Measurements from ENCODE around the gene PLCD1.

The PLCD1 gene

DNA sequence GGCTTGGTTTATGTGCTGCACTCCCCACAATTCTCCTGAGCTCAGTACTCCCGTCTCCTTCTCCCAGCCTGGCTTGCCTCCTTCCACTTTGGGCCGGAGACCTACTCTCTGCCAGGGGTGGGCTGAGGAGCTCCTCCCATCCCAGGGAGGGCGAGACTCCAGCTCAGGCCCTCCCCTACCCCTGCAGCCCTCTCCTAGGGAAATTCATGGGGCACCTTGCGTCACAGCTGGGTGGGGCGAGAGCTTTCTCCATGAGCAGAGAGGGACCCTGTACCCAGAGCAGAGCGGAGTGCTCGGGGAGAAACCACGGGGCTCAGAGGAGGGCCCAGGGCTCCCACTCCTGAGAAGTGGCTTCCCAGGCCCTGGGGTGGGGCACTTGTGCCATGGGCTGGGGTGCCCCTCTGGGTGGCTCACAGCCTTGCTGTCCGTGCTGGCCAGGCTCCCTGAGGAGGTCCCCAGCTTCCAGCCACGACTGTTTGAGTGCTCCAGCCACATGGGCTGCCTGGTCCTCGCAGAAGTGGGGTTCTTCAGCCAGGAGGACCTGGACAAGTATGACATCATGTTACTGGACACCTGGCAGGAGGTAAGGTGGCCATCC, 25.5 kb downstream of the PLCD1 start:
- no peak overlapping the region for H3K4me3 ChIP-seq (ENCODE audit: low read depth in 1 of 2, low read length in 2 of 2)
- no peaks in the 10 kb centered on the region for H3K27me3 ChIP-seq (ENCODE audit: low read depth, low read length)
- peaks cover 6 to 53% of the 10 kb centered on the region in 2 donors for H3K36me3 ChIP-seq (ENCODE audit: control insufficient read depth in 1 of 2, insufficient read depth in 2 of 2, low read length in 2 of 2)
- no peaks in the 10 kb centered on the region for H3K9me3 ChIP-seq (ENCODE audit: control insufficient read depth in 1 of 2, low read length in 2 of 2)
- H3K27ac ChIP-seq (ENCODE audit: low read length): no peak overlapping the region
- peaks cover 0 to 21% of the 10 kb centered on the region in 2 donors for H3K4me1 ChIP-seq (ENCODE audit: control insufficient read depth in 1 of 2, insufficient read depth in 2 of 2, low read length in 2 of 2)

DNA sequence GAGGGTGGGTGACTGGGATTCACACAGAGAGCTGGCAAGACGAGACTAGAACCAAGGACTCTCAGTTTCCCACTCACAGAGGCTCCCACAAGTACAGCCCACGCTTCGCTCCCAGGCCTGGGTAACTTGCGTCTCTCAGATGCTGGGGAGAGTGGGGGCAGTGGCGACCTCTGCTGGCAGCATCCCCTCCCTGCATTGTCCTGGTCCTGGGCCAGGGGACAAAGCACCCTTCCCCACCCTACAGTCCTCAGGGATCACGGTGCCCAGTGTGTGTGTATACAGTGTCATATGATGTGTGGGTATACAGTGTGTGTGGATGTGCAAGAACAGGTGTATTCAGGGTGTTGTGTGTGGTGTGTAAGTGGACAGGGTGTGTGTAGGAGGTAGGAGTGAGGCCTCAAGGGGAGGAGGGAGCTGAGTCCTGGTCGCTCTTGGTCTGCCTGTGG, 26.0 kb downstream of the PLCD1 start:
- peaks cover 3 to 24% of the 10 kb centered on the region in 2 donors for H3K4me1 ChIP-seq (ENCODE audit: control insufficient read depth in 1 of 2, insufficient read depth in 2 of 2, low read length in 2 of 2)
- no peak overlapping the region for H3K4me3 ChIP-seq (ENCODE audit: low read depth in 1 of 2, low read length in 2 of 2)
- H3K27ac ChIP-seq (ENCODE audit: low read length): no peak overlapping the region
- no peaks in the 10 kb centered on the region for H3K27me3 ChIP-seq (ENCODE audit: low read depth, low read length)
- peaks cover 6 to 49% of the 10 kb centered on the region in 2 donors for H3K36me3 ChIP-seq (ENCODE audit: control insufficient read depth in 1 of 2, insufficient read depth in 2 of 2, low read length in 2 of 2)
- H3K9me3 ChIP-seq (ENCODE audit: control insufficient read depth in 1 of 2, low read length in 2 of 2): no peaks in the 10 kb centered on the region

DNA sequence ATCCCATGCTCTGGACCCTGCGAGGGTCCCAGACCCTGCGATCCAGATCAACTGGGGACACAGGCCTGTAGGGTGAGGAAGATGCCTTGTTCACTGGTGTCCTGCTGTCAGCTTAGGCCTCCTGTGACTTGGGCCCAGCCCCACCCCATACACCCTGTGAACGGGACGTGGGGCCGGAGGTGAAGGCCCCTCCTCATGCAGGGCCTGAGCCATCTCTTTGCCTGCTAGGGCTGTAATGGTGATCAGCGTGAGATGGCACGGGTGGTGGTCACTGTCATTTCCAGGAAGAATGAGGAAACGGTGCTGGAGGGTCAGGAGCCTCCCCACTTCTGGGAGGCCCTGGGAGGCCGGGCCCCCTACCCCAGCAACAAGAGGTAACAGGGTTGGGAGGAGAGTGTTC, 26.5 kb downstream of the PLCD1 start:
- peaks cover 7 to 29% of the 10 kb centered on the region in 2 donors for H3K4me1 ChIP-seq (ENCODE audit: control insufficient read depth in 1 of 2, insufficient read depth in 2 of 2, low read length in 2 of 2)
- no peak overlapping the region for H3K27ac ChIP-seq (ENCODE audit: low read length)
- peaks cover 6 to 44% of the 10 kb centered on the region in 2 donors for H3K36me3 ChIP-seq (ENCODE audit: control insufficient read depth in 1 of 2, insufficient read depth in 2 of 2, low read length in 2 of 2)
- no peaks in the 10 kb centered on the region for H3K9me3 ChIP-seq (ENCODE audit: control insufficient read depth in 1 of 2, low read length in 2 of 2)
- no peaks in the 10 kb centered on the region for H3K27me3 ChIP-seq (ENCODE audit: low read depth, low read length)
- H3K4me3 ChIP-seq (ENCODE audit: low read depth in 1 of 2, low read length in 2 of 2): no peak overlapping the region

DNA sequence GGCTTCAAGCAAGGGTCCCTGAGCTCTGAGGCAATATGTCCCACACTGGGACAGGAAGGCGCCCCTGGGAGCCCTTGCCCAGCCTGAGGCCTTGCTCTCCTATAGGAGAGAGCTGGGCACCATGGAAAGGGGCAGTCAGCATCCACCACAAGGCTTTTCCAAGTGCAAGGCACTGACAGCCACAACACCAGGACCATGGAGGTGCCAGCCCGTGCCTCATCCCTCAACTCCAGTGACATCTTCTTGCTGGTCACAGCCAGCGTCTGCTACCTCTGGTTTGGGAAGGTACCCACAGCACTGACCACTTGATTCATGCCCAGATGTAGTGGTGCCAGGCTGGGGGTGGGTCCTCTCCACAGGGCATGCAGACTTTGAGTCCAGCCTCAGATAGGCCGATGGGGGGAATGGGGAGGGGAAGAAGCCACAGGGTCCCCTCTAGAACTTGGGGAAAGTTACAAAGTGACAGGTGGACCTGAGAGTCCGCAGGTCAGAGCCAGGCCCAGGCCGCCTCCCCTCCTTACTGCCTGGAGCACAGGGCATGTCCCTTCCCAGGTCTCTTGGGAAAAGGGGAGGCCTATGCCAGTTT, 27.1 kb downstream of the PLCD1 start:
- H3K36me3 ChIP-seq (ENCODE audit: control insufficient read depth in 1 of 2, insufficient read depth in 2 of 2, low read length in 2 of 2): peaks cover 6 to 38% of the 10 kb centered on the region in 2 donors
- H3K27me3 ChIP-seq (ENCODE audit: low read depth, low read length): no peaks in the 10 kb centered on the region
- H3K27ac ChIP-seq (ENCODE audit: low read length): no peak overlapping the region

DNA sequence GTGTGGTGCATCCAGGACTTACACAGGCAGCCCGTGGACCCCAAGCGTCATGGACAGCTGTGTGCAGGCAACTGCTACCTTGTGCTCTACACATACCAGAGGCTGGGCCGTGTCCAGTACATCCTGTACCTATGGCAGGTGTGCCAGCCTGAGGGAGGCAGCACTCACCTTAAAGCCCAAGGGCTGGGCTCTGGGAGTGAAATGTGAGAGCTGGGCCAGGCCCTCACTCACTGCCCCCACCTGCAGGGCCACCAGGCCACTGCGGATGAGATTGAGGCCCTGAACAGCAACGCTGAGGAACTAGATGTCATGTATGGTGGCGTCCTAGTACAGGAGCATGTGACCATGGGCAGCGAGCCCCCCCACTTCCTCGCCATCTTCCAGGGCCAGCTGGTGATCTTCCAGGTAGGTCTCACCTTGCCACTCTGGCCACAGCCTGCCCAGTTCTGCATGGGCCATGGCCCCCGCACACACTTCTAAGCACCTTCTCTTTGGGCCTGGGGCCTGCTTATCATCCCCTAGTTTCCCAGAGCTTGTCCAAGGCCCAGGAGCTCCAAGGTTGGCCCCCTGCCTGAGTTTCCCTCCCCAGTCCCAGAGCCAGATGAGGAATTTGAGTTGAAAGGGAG, 27.9 kb downstream of the PLCD1 start:
- peaks cover 8 to 30% of the 10 kb centered on the region in 2 donors for H3K4me1 ChIP-seq (ENCODE audit: control insufficient read depth in 1 of 2, insufficient read depth in 2 of 2, low read length in 2 of 2)
- no peak overlapping the region for H3K27ac ChIP-seq (ENCODE audit: low read length)
- peaks cover 6 to 30% of the 10 kb centered on the region in 2 donors for H3K36me3 ChIP-seq (ENCODE audit: control insufficient read depth in 1 of 2, insufficient read depth in 2 of 2, low read length in 2 of 2)
- no peaks in the 10 kb centered on the region for H3K9me3 ChIP-seq (ENCODE audit: control insufficient read depth in 1 of 2, low read length in 2 of 2)
- no peaks in the 10 kb centered on the region for H3K27me3 ChIP-seq (ENCODE audit: low read depth, low read length)
- no peak overlapping the region for H3K4me3 ChIP-seq (ENCODE audit: low read depth in 1 of 2, low read length in 2 of 2)

More for the DNA sequence above, 27.1 kb downstream of the PLCD1 start:
- no peaks in the 10 kb centered on the region for H3K9me3 ChIP-seq (ENCODE audit: control insufficient read depth in 1 of 2, low read length in 2 of 2)
- H3K4me3 ChIP-seq (ENCODE audit: low read depth in 1 of 2, low read length in 2 of 2): no peak overlapping the region
- peaks cover 8 to 30% of the 10 kb centered on the region in 2 donors for H3K4me1 ChIP-seq (ENCODE audit: control insufficient read depth in 1 of 2, insufficient read depth in 2 of 2, low read length in 2 of 2)

DNA sequence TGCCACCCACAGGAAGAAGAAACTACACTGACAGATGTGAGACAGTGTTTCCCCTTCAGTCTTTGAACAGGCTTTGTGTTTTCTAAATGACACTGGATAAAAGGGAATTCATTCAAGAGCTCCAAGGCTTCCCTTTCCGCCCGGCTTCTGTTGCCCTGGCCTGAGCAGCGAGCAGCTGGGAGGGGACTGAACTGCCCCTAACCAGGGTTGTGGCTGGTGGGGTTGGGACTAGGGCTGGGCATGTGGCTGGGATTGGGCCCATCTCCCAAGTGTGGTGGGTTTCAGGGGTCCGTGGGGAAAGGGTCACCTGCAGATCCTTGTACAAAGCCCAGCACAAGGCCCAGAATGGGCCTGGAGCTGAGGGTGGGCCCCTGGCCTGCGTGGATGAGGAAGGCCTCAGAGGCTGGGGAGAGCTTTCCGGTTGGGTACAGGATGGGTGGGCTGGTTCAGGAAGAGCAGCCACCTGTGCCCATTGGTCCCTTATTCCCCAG, 28.4 kb downstream of the PLCD1 start:
- Histone ChIP-seq H3K36me3 (ENCODE audit: control insufficient read depth in 1 of 2, insufficient read depth in 2 of 2, low read length in 2 of 2) (peaks cover 6 to 25% of the 10 kb centered on the region in 2 donors), H3K9me3 (ENCODE audit: control insufficient read depth in 1 of 2, low read length in 2 of 2) (no peaks in the 10 kb centered on the region), H3K27ac (ENCODE audit: low read length) (no peak overlapping the region), H3K27me3 (ENCODE audit: low read depth, low read length) (no peaks in the 10 kb centered on the region), H3K4me1 (ENCODE audit: control insufficient read depth in 1 of 2, insufficient read depth in 2 of 2, low read length in 2 of 2) (peaks cover 8 to 30% of the 10 kb centered on the region in 2 donors), H3K4me3 (ENCODE audit: low read depth in 1 of 2, low read length in 2 of 2) (no peak overlapping the region)

DNA sequence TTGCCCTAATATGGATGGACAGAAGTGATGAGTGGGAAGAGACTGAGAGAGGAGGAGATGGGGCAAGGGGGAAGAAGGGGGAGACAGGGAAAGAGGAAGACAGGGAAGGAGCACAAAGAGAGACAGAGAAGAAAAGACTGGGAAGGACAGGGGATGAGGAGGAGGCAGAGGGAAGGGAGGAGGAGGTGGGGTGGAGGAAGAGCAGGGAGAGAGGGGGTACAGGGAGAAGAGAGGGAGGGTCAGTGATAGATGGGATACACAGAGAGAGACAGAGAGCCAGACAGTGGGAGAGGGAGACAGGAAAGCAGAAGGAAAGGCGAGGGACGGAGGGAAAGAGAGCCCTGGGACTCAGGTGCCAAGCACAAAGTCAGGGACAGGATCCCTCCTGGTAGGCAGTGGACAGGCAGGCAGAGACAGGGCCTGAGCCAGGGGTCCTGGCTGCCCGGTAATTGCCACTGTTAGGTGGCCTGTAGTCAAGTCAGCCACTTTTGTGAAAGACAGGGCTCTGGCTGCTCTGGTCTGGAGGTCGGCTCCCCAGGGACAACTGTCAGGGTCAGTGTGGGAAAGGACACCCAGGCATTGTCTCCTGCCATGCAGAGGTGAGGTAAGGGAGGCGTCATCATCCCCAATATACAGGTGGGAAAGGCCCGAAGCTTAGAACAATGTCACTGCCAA, 29.1 kb downstream of the PLCD1 start:
- no peak overlapping the region for H3K27ac ChIP-seq (ENCODE audit: low read length)
- peaks cover 8 to 30% of the 10 kb centered on the region in 2 donors for H3K4me1 ChIP-seq (ENCODE audit: control insufficient read depth in 1 of 2, insufficient read depth in 2 of 2, low read length in 2 of 2)
- H3K36me3 ChIP-seq (ENCODE audit: control insufficient read depth in 1 of 2, insufficient read depth in 2 of 2, low read length in 2 of 2): peaks cover 6 to 18% of the 10 kb centered on the region in 2 donors
- H3K9me3 ChIP-seq (ENCODE audit: control insufficient read depth in 1 of 2, low read length in 2 of 2): no peaks in the 10 kb centered on the region
- H3K4me3 ChIP-seq (ENCODE audit: low read depth in 1 of 2, low read length in 2 of 2): no peak overlapping the region
- H3K27me3 ChIP-seq (ENCODE audit: low read depth, low read length): no peaks in the 10 kb centered on the region

DNA sequence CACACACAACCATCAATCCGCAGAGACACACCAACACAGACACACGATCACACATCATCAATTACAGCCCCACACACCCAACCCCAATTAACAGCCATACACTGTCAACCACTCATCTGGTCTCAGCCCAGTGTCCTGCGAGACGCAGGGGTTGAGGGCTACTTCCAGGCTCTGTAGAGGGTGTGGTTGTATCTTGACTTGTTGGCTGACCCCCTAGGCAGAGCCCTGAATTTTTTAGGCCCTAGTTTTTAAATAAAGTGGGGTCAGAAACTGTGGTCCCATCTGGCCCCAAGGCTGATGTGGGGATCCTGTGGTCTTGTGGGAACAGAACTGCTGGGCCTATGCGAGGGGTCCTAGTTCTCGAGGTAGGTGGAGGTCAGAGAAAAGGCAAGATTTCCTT, 29.6 kb downstream of the PLCD1 start:
- Histone ChIP-seq H3K36me3 (ENCODE audit: control insufficient read depth in 1 of 2, insufficient read depth in 2 of 2, low read length in 2 of 2) (peaks cover 6 to 17% of the 10 kb centered on the region in 2 donors), H3K27me3 (ENCODE audit: low read depth, low read length) (no peaks in the 10 kb centered on the region), H3K4me1 (ENCODE audit: control insufficient read depth in 1 of 2, insufficient read depth in 2 of 2, low read length in 2 of 2) (peaks cover 8 to 27% of the 10 kb centered on the region in 2 donors), H3K27ac (ENCODE audit: low read length) (no peak overlapping the region), H3K4me3 (ENCODE audit: low read depth in 1 of 2, low read length in 2 of 2) (no peak overlapping the region), H3K9me3 (ENCODE audit: control insufficient read depth in 1 of 2, low read length in 2 of 2) (no peaks in the 10 kb centered on the region)

DNA sequence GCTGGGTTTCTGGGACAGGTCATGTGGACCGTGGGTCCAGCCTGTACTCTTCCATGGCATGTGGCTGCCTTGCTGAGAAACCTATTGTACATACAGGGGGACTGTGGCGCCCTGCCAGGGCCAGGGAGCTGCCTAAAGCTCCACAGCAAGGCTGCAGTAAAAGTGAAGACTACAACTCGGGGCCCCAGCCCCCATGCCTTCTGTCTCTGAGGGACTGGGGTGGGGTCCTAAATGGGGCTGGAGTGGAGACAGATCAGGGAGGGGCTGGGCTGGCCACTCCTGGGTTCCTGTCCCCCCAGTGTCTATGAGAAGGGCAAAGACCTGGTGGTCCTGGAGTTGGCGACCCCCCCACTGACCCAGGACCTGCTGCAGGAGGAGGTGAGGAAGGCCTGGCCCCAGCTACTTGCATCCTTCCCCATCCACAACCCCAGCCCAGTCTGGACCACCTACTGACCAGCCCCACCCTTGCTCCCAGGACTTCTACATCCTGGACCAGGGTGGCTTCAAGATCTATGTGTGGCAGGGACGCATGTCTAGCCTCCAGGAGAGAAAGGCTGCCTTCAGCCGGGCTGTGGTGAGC, 31.6 kb downstream of the PLCD1 start:
- Histone ChIP-seq H3K4me3 (ENCODE audit: low read depth in 1 of 2, low read length in 2 of 2) (peak overlapping the region in 1 of 2 donors; percentile 65), H3K27ac (ENCODE audit: low read length) (peak overlapping the region; percentile 90), H3K36me3 (ENCODE audit: control insufficient read depth in 1 of 2, insufficient read depth in 2 of 2, low read length in 2 of 2) (peaks cover 6 to 17% of the 10 kb centered on the region in 2 donors), H3K27me3 (ENCODE audit: low read depth, low read length) (no peaks in the 10 kb centered on the region), H3K9me3 (ENCODE audit: control insufficient read depth in 1 of 2, low read length in 2 of 2) (no peaks in the 10 kb centered on the region), H3K4me1 (ENCODE audit: control insufficient read depth in 1 of 2, insufficient read depth in 2 of 2, low read length in 2 of 2) (peaks cover 13 to 15% of the 10 kb centered on the region in 2 donors)

DNA sequence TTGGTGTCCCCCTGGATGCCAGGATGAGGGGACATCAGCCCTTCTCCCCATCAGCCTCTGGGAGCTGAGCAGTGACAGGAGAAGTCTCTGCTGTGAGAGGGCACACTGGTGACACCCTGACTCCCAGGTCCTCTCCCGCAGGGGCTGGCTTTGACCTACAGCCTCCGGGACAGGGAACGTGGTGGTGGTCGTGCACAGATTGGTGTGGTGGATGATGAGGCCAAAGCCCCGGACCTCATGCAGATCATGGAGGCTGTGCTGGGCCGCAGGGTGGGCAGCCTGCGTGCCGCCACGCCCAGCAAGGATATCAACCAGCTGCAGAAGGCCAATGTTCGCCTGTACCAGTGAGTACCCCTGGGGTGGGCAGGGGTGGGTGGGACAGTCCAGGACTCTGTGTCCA, 32.1 kb downstream of the PLCD1 start:
- Histone ChIP-seq H3K27ac (ENCODE audit: low read length) (no peak overlapping the region), H3K27me3 (ENCODE audit: low read depth, low read length) (no peaks in the 10 kb centered on the region), H3K4me1 (ENCODE audit: control insufficient read depth in 1 of 2, insufficient read depth in 2 of 2, low read length in 2 of 2) (peaks cover 13 to 14% of the 10 kb centered on the region in 2 donors), H3K36me3 (ENCODE audit: control insufficient read depth in 1 of 2, insufficient read depth in 2 of 2, low read length in 2 of 2) (peaks cover 6 to 15% of the 10 kb centered on the region in 2 donors), H3K4me3 (ENCODE audit: low read depth in 1 of 2, low read length in 2 of 2) (no peak overlapping the region), H3K9me3 (ENCODE audit: control insufficient read depth in 1 of 2, low read length in 2 of 2) (no peaks in the 10 kb centered on the region)

Measured in muscle layer of duodenum (tissue), 2 donors.